HEK293 (cell line): ENCODE data around the gene RUFY2.
A peak's percentile ranks its signal among the peaks of the same experiment; 100 is the strongest.
"Not testable (repeated sequence)": the region's sequence is repeated elsewhere in the genome, so short reads cannot be mapped to it uniquely, and the experiment has no call there.

Experiments
- CTCF ChIA-PET: fragments of 350-600 bp; formaldehyde crosslinking; extraction: SDS; loops from one replicate; lab custom pipeline; 2021; ENCODE audit warnings: antibody characterized with exemption; lab: Yijun Ruan, JAX
- POLR2A ChIA-PET: fragments of 300-600 bp; formaldehyde crosslinking; extraction: SDS; loops from one replicate; lab custom pipeline; 2020; ENCODE audit warnings: antibody characterized with exemption, inconsistent platforms; lab: Yijun Ruan, JAX
- H3K27ac ChIP-seq: fragments of 200-500 bp; sonication (Bioruptor generic); 2 replicates; pipeline ENCODE4 v1.5.1; 2014; ENCODE audit warnings: low read depth, low read length, control low read depth, inconsistent platforms; ENCODE audit errors: extremely low read depth
- H3K36me3 ChIP-seq, 2 experiments: fragments of 200-500 bp in 1 of 2; sonication (Bioruptor generic) in 1 of 2; 1 replicate in 1 of 2; 2 replicates in 1 of 2; pipeline ENCODE4 v1.5.1; 2014 to 2017; ENCODE audit warnings: inconsistent platforms in 2 of 2, low read length in 2 of 2; ENCODE audit not compliant: control insufficient read depth in 2 of 2, insufficient read depth in 1 of 2
- H3K4me1 ChIP-seq: fragments of 200-500 bp; sonication (Bioruptor generic); 2 replicates; pipeline ENCODE4 v1.5.1; 2014; ENCODE audit warnings: mild to moderate bottlenecking, low read length, inconsistent platforms; ENCODE audit not compliant: control insufficient read depth, insufficient read depth
- H3K4me3 ChIP-seq: 2 replicates; pipeline ENCODE4 v1.5.1; 2011; ENCODE audit warnings: low read depth, mild to moderate bottlenecking, control low read depth, low read length, moderate library complexity
- H3K9me3 ChIP-seq: fragments of 200-500 bp; sonication (Bioruptor generic); 2 replicates; pipeline ENCODE4 v1.5.1; 2014; ENCODE audit warnings: low read depth, low read length, inconsistent platforms; ENCODE audit not compliant: control insufficient read depth, insufficient read depth
- GLIS2 ChIP-seq: fragments of 450-650 bp; formaldehyde crosslinking; IDR thresholded peaks from 2 replicates; pipeline ENCODE4 v1.5.1; 2016; ENCODE audit warnings: missing biosample characterization, missing genetic modification characterization
- RBAK ChIP-seq: fragments of 450-650 bp; formaldehyde crosslinking; IDR thresholded peaks from 2 replicates; pipeline ENCODE4 v1.5.1; 2016; ENCODE audit warnings: missing biosample characterization, missing genetic modification characterization
- SCRT2 ChIP-seq: fragments of 450-650 bp; formaldehyde crosslinking; IDR thresholded peaks from 2 replicates; pipeline ENCODE4 v1.5.1; 2016; ENCODE audit warnings: missing biosample characterization, missing genetic modification characterization
- ZBTB21 ChIP-seq: fragments of 450-650 bp; formaldehyde crosslinking; IDR thresholded peaks from 2 replicates; pipeline ENCODE4 v1.5.1; 2017; ENCODE audit warnings: missing biosample characterization, missing genetic modification characterization
- ZBTB8A ChIP-seq: fragments of 450-650 bp; formaldehyde crosslinking; IDR thresholded peaks from 2 replicates; pipeline ENCODE4 v1.5.1; 2016; ENCODE audit warnings: missing biosample characterization, missing genetic modification characterization
- ZNF266 ChIP-seq: fragments of 450-650 bp; formaldehyde crosslinking; IDR thresholded peaks from 2 replicates; pipeline ENCODE4 v1.5.1; 2016; ENCODE audit warnings: missing biosample characterization, missing genetic modification characterization, low read depth
- ZNF394 ChIP-seq: fragments of 450-650 bp; formaldehyde crosslinking; IDR thresholded peaks from 2 replicates; pipeline ENCODE4 v1.5.1; 2016; ENCODE audit warnings: missing biosample characterization, missing genetic modification characterization, mild to moderate bottlenecking, moderate library complexity, borderline replicate concordance
- ZNF433 ChIP-seq: fragments of 450-650 bp; formaldehyde crosslinking; IDR thresholded peaks from 2 replicates; pipeline ENCODE4 v1.5.1; 2016; ENCODE audit warnings: missing biosample characterization, missing genetic modification characterization, low read depth
- ZNF501 ChIP-seq: fragments of 450-650 bp; formaldehyde crosslinking; IDR thresholded peaks from 2 replicates; pipeline ENCODE4 v1.5.1; 2016; ENCODE audit warnings: missing biosample characterization, missing genetic modification characterization
- ZNF510 ChIP-seq: fragments of 450-650 bp; formaldehyde crosslinking; IDR thresholded peaks from 2 replicates; pipeline ENCODE4 v1.5.1; 2018; ENCODE audit warnings: mild to moderate bottlenecking, missing genetic modification characterization, missing biosample characterization; ENCODE audit not compliant: insufficient replicate concordance
- ZNF560 ChIP-seq: fragments of 450-650 bp; formaldehyde crosslinking; IDR thresholded peaks from 2 replicates; pipeline ENCODE4 v1.5.1; 2017; ENCODE audit warnings: missing biosample characterization, missing genetic modification characterization, borderline replicate concordance
- ZNF561 ChIP-seq: fragments of 450-650 bp; IDR thresholded peaks from 2 replicates; pipeline ENCODE4 v1.5.1; 2018; ENCODE audit warnings: missing biosample characterization, missing genetic modification characterization, borderline replicate concordance
- ZNF654 ChIP-seq: fragments of 450-650 bp; formaldehyde crosslinking; IDR thresholded peaks from 2 replicates; pipeline ENCODE4 v1.5.1; 2016; ENCODE audit warnings: low read depth, missing biosample characterization, missing genetic modification characterization
- ZXDB ChIP-seq: fragments of 450-650 bp; formaldehyde crosslinking; IDR thresholded peaks from 2 replicates; pipeline ENCODE4 v1.5.1; 2016; ENCODE audit warnings: missing biosample characterization, missing genetic modification characterization
- TF ChIP-seq, protein P1 (sequence below): fragments of 450-650 bp; formaldehyde crosslinking; IDR thresholded peaks from 2 replicates; pipeline ENCODE4 v1.5.1; 2016; ENCODE audit warnings: missing biosample characterization, missing genetic modification characterization
- TF ChIP-seq, protein P2 (sequence below): fragments of 450-650 bp; formaldehyde crosslinking; IDR thresholded peaks from 2 replicates; pipeline ENCODE4 v1.5.1; 2017; ENCODE audit warnings: missing biosample characterization, missing genetic modification characterization
- TF ChIP-seq, protein P3 (sequence below): fragments of 450-650 bp; formaldehyde crosslinking; IDR thresholded peaks from 2 replicates; pipeline ENCODE4 v1.5.1; 2016; ENCODE audit warnings: missing biosample characterization, missing genetic modification characterization
- TF ChIP-seq, protein P4 (sequence below): fragments of 450-650 bp; formaldehyde crosslinking; IDR thresholded peaks from 2 replicates; pipeline ENCODE4 v1.5.1; 2017; ENCODE audit warnings: missing biosample characterization, missing genetic modification characterization
- TF ChIP-seq, protein P5 (sequence below): fragments of 450-650 bp; formaldehyde crosslinking; IDR thresholded peaks from 2 replicates; pipeline ENCODE4 v1.5.1; 2016; ENCODE audit warnings: missing biosample characterization, missing genetic modification characterization, borderline replicate concordance
- TF ChIP-seq, protein P6 (sequence below): fragments of 450-650 bp; formaldehyde crosslinking; IDR thresholded peaks from 2 replicates; pipeline ENCODE4 v1.5.1; 2016; ENCODE audit warnings: missing biosample characterization, missing genetic modification characterization

Gene RUFY2

DNA sequence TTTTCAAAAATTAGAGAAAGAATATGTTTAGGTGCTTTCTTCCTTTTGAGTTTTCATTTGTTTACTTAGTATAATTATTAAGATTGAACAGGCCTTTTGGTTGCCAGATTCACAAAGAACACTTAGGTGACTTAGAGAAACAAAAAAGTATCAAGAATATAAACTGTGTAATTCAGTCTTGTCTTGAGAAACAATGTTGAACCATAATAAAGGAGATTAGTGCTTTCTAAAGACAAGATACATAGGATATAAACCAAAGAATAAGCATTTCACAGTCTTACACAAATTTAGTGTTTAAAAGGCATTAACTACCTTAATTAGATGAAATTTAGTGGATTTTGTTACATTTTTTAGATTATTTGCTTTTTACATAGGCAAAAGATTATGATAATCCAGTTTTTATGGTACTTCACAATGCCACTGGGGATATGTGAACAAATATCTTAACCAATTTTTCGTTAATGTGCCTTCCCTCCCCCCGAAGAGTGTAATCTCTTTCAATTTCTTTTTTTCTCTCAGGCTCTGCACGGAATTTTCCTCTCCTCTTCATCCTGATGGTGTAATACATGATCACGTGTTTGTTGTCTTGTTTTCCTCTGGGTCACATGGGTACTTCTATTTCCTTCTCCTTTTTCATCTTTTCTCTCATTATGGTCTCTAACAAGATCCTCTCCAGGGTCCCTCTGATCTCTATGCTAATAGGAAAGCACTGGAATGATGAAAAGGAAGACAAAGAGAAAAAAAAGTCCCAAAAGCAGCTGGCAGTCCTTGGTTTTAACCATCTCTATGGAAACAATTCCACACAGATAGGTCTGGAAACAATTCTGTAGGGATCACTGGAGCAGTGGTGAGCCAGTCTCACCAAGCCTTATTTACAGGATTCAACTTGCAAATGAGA, 78.9 kb downstream of the RUFY2 start (continued):
- TF ChIP-seq SCRT2 (tag by site-specific recombination) (no peak), ZNF561 (tag by site-specific recombination) (no peak), ZNF501 (tag by site-specific recombination) (peak; percentile 39), GLIS2 (no peak), RBAK (tag by site-specific recombination) (no peak)
- TF ChIP-seq, protein P1, sequence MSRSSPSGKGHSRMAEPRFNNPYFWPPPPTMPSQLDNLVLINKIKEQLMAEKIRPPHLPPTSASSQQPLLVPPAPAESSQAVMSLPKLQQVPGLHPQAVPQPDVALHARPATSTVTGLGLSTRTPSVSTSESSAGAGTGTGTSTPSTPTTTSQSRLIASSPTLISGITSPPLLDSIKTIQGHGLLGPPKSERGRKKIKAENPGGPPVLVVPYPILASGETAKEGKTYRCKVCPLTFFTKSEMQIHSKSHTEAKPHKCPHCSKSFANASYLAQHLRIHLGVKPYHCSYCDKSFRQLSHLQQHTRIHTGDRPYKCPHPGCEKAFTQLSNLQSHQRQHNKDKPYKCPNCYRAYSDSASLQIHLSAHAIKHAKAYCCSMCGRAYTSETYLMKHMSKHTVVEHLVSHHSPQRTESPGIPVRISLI (tag by site-specific recombination): peak; percentile 93
- TF ChIP-seq, protein P2, sequence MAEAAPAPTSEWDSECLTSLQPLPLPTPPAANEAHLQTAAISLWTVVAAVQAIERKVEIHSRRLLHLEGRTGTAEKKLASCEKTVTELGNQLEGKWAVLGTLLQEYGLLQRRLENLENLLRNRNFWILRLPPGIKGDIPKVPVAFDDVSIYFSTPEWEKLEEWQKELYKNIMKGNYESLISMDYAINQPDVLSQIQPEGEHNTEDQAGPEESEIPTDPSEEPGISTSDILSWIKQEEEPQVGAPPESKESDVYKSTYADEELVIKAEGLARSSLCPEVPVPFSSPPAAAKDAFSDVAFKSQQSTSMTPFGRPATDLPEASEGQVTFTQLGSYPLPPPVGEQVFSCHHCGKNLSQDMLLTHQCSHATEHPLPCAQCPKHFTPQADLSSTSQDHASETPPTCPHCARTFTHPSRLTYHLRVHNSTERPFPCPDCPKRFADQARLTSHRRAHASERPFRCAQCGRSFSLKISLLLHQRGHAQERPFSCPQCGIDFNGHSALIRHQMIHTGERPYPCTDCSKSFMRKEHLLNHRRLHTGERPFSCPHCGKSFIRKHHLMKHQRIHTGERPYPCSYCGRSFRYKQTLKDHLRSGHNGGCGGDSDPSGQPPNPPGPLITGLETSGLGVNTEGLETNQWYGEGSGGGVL: peak; percentile 32; the same call in 1 of the 2 replicates
- TF ChIP-seq, protein P3, sequence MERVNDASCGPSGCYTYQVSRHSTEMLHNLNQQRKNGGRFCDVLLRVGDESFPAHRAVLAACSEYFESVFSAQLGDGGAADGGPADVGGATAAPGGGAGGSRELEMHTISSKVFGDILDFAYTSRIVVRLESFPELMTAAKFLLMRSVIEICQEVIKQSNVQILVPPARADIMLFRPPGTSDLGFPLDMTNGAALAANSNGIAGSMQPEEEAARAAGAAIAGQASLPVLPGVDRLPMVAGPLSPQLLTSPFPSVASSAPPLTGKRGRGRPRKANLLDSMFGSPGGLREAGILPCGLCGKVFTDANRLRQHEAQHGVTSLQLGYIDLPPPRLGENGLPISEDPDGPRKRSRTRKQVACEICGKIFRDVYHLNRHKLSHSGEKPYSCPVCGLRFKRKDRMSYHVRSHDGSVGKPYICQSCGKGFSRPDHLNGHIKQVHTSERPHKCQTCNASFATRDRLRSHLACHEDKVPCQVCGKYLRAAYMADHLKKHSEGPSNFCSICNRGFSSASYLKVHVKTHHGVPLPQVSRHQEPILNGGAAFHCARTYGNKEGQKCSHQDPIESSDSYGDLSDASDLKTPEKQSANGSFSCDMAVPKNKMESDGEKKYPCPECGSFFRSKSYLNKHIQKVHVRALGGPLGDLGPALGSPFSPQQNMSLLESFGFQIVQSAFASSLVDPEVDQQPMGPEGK (tag by site-specific recombination): peak; percentile 54; the same call in 1 of the 2 replicates
- TF ChIP-seq, protein P4, sequence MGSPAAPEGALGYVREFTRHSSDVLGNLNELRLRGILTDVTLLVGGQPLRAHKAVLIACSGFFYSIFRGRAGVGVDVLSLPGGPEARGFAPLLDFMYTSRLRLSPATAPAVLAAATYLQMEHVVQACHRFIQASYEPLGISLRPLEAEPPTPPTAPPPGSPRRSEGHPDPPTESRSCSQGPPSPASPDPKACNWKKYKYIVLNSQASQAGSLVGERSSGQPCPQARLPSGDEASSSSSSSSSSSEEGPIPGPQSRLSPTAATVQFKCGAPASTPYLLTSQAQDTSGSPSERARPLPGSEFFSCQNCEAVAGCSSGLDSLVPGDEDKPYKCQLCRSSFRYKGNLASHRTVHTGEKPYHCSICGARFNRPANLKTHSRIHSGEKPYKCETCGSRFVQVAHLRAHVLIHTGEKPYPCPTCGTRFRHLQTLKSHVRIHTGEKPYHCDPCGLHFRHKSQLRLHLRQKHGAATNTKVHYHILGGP (tag by site-specific recombination): no peak
- TF ChIP-seq, all 188 proteins: peak for 20

DNA sequence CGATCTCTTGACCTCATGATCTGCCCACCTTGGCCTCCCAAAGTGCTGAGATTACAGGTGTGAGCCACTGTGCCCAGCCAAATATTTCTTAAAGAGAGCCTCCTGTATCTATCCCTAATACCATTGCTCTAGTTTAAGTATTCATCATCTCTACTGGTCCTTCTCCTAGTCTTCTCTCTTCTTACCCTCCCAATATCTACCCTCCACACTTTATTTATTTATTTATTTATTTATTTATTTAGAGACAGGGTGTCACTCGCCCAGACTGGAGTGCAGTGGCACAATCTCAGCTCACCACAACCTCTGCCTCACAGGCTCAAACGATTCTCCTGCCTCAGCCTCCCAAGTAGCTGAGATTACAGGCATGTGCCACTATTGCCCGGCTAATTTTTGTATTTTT, 82.7 kb downstream of the RUFY2 start:
- H3K36me3 ChIP-seq, H3K27ac ChIP-seq, H3K4me1 ChIP-seq, H3K4me3 ChIP-seq, CTCF ChIA-PET, H3K9me3 ChIP-seq: not testable (repeated sequence)
- POLR2A ChIA-PET: interaction anchor here (2.0 kb wide), 1 partner anchor 8 kb away, joined by 5 read pairs; the partner anchor contains the start of gene HNRNPH3
- TF ChIP-seq, protein P5, sequence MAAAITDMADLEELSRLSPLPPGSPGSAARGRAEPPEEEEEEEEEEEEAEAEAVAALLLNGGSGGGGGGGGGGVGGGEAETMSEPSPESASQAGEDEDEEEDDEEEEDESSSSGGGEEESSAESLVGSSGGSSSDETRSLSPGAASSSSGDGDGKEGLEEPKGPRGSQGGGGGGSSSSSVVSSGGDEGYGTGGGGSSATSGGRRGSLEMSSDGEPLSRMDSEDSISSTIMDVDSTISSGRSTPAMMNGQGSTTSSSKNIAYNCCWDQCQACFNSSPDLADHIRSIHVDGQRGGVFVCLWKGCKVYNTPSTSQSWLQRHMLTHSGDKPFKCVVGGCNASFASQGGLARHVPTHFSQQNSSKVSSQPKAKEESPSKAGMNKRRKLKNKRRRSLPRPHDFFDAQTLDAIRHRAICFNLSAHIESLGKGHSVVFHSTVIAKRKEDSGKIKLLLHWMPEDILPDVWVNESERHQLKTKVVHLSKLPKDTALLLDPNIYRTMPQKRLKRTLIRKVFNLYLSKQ (tag by site-specific recombination): peak; percentile 59; the same call in 1 of the 2 replicates
- TF ChIP-seq ZBTB21 (tag by site-specific recombination): 0 out of 2 replicates have a peak, but pooled peaks have one; percentile 42
- peak; percentile 36 for TF ChIP-seq ZNF654 (tag by site-specific recombination)
- TF ChIP-seq, protein P6, sequence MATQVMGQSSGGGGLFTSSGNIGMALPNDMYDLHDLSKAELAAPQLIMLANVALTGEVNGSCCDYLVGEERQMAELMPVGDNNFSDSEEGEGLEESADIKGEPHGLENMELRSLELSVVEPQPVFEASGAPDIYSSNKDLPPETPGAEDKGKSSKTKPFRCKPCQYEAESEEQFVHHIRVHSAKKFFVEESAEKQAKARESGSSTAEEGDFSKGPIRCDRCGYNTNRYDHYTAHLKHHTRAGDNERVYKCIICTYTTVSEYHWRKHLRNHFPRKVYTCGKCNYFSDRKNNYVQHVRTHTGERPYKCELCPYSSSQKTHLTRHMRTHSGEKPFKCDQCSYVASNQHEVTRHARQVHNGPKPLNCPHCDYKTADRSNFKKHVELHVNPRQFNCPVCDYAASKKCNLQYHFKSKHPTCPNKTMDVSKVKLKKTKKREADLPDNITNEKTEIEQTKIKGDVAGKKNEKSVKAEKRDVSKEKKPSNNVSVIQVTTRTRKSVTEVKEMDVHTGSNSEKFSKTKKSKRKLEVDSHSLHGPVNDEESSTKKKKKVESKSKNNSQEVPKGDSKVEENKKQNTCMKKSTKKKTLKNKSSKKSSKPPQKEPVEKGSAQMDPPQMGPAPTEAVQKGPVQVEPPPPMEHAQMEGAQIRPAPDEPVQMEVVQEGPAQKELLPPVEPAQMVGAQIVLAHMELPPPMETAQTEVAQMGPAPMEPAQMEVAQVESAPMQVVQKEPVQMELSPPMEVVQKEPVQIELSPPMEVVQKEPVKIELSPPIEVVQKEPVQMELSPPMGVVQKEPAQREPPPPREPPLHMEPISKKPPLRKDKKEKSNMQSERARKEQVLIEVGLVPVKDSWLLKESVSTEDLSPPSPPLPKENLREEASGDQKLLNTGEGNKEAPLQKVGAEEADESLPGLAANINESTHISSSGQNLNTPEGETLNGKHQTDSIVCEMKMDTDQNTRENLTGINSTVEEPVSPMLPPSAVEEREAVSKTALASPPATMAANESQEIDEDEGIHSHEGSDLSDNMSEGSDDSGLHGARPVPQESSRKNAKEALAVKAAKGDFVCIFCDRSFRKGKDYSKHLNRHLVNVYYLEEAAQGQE (tag by site-specific recombination): peak; percentile 62
- TF ChIP-seq ZNF510 (tag by site-specific recombination): peak; percentile 45
- TF ChIP-seq ZXDB (tag by site-specific recombination): peak; percentile 24; the same call in 1 of the 2 replicates
- TF ChIP-seq ZNF394: peak; percentile 81
- TF ChIP-seq ZBTB8A (tag by site-specific recombination): 0 out of 2 replicates have a peak, but pooled peaks have one; percentile 40
- peak; percentile 60; the same call in 1 of the 2 replicates for TF ChIP-seq ZNF266 (tag by site-specific recombination)
- peak; percentile 66; the same call in 1 of the 2 replicates for TF ChIP-seq ZNF433 (tag by site-specific recombination)
- 0 out of 2 replicates have a peak, but pooled peaks have one; percentile 26 for TF ChIP-seq ZNF560 (tag by site-specific recombination)
